Endodermal cell (in vitro differentiated cells): ENCODE data around the gene TBX15. TPM values are rescaled to one million over a fixed set of nuclear protein-coding genes. Genes with fewer than 3 reads are reported as not detected.

Experiments used
- DNase-seq: peaks from one replicate; pipeline ENCODE4 v3.0.0-alpha.2; 2017
- H3K27ac ChIP-seq: 2 replicates; pipeline ENCODE4 v1.5.1; 2013; ENCODE audit warnings: mild to moderate bottlenecking, low read depth, low read length, moderate library complexity
- H3K27me3 ChIP-seq: 2 replicates; pipeline ENCODE4 v1.6.1; 2013; ENCODE audit warnings: mild to moderate bottlenecking, low read length, moderate library complexity; ENCODE audit not compliant: insufficient read depth, control insufficient read depth, poor library complexity, severe bottlenecking
- H3K36me3 ChIP-seq: 2 replicates; pipeline ENCODE4 v1.7.0; 2013; ENCODE audit warnings: mild to moderate bottlenecking, low read length, moderate library complexity; ENCODE audit not compliant: control insufficient read depth, insufficient read depth
- H3K4me1 ChIP-seq: one replicate; pipeline ENCODE4 v1.7.0; 2013; ENCODE audit warnings: low read length; ENCODE audit not compliant: control insufficient read depth, insufficient read depth
- H3K4me3 ChIP-seq: 2 replicates; pipeline ENCODE4 v1.5.1; 2013; ENCODE audit warnings: mild to moderate bottlenecking, low read length, moderate library complexity
- H3K9ac ChIP-seq: 2 replicates; pipeline ENCODE4 v1.6.1; 2013; ENCODE audit warnings: mild to moderate bottlenecking, low read length, moderate library complexity; ENCODE audit not compliant: poor library complexity, severe bottlenecking; ENCODE audit errors: extremely low read depth
- H3K9me3 ChIP-seq: 2 replicates; pipeline ENCODE4 v1.6.1; 2013; ENCODE audit warnings: mild to moderate bottlenecking, low read length, moderate library complexity; ENCODE audit not compliant: control insufficient read depth
- H3K27ac Mint-ChIP-seq: 2 replicates; pipeline ENCODE4 v1.8.0; 2020; ENCODE audit warnings: mixed read lengths
- H3K27me3 Mint-ChIP-seq: 2 replicates; pipeline ENCODE4 v1.8.0; 2021; ENCODE audit warnings: mild to moderate bottlenecking, mixed read lengths; ENCODE audit not compliant: insufficient read depth
- H3K36me3 Mint-ChIP-seq: 2 replicates; pipeline ENCODE4 v1.8.0; 2020; ENCODE audit warnings: low read depth, mixed read lengths
- H3K4me1 Mint-ChIP-seq: 2 replicates; pipeline ENCODE4 v1.8.0; 2020; ENCODE audit warnings: mixed read lengths
- H3K4me3 Mint-ChIP-seq: 2 replicates; pipeline ENCODE4 v1.8.0; 2020; ENCODE audit warnings: mild to moderate bottlenecking, moderate library complexity, mixed read lengths
- H3K9me3 Mint-ChIP-seq: 2 replicates; pipeline ENCODE4 v1.8.0; 2020; ENCODE audit warnings: mild to moderate bottlenecking, mixed read lengths
- WGBS, 2 experiments: methylation state at CpG; one replicate each; pipeline versions ENCODE4 v1.1.5 to v1.1.7; 2013; ENCODE audit warnings: missing lambda C conversion rate in 2 of 2, mixed read lengths in 1 of 2; ENCODE audit not compliant: insufficient coverage in 1 of 2, insufficient read length in 1 of 2; 5-methylcytosine and 5-hydroxymethylcytosine counted together
- total RNA-seq, 2 donors: library from RNA; stranded (reverse); fragmentation: NEBNext Ultra II Directional in 1 of 2; extraction: Animal tissue kit (Norgen Biotek cat#: 25700) in 1 of 2; gene quantifications; 2 replicates in 1 of 2; 3 replicates in 1 of 2; pipeline ENCODE4 v1.2.1, GENCODE V29; 2021
- TF ChIP-seq, protein P1 (sequence below): fragments of 200-600 bp; sonication (generic); conservative IDR thresholded peaks from 2 replicates; pipeline ENCODE4 v1.5.0; 2021; ENCODE audit warnings: antibody characterized with exemption, mild to moderate bottlenecking

TBX15 gene
- total RNA-seq, 2 donors from 2014 or later: 0.09 TPM; not detected in 1

DNA sequence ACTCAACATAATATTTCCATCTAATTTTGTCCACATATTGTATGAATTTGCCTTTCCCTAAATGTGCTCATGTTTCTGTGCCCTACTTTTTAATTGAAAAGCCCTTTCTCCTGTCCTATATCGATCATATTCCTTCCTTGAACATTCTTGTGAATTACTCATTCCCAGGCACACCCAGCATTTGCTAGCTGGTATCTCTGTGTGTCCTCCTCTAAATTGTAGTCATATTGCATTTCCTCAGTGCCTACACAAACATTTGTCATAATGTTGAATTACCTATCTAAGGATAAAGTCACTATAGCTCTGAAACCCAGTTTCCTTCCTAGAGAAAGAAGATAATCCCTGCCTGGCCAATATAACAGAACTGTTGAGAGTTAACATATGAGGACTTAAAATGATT lies 39.6 kb upstream of the TBX15 start:
- no peaks in the 10 kb centered on the region for H3K36me3 Mint-ChIP-seq
- no peak overlapping the region for H3K9ac ChIP-seq
- H3K9me3 ChIP-seq: no peaks in the 10 kb centered on the region
- H3K4me3 ChIP-seq: no peak overlapping the region
- 82 to 88% methylated on average over 1 of the region's 1 CpG for WGBS, 2 experiments
- H3K4me1 Mint-ChIP-seq: no peaks in the 10 kb centered on the region
- TF ChIP-seq, protein P1, sequence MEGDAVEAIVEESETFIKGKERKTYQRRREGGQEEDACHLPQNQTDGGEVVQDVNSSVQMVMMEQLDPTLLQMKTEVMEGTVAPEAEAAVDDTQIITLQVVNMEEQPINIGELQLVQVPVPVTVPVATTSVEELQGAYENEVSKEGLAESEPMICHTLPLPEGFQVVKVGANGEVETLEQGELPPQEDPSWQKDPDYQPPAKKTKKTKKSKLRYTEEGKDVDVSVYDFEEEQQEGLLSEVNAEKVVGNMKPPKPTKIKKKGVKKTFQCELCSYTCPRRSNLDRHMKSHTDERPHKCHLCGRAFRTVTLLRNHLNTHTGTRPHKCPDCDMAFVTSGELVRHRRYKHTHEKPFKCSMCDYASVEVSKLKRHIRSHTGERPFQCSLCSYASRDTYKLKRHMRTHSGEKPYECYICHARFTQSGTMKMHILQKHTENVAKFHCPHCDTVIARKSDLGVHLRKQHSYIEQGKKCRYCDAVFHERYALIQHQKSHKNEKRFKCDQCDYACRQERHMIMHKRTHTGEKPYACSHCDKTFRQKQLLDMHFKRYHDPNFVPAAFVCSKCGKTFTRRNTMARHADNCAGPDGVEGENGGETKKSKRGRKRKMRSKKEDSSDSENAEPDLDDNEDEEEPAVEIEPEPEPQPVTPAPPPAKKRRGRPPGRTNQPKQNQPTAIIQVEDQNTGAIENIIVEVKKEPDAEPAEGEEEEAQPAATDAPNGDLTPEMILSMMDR: no peak
- H3K9me3 Mint-ChIP-seq: peaks cover 5% of the 10 kb centered on the region
- no peak for DNase-seq
- no peaks in the 10 kb centered on the region for H3K27me3 Mint-ChIP-seq
- no peak overlapping the region for H3K27ac ChIP-seq
- no peaks in the 10 kb centered on the region for H3K36me3 ChIP-seq
- H3K27ac Mint-ChIP-seq: no peak overlapping the region
- H3K4me1 ChIP-seq: no peaks in the 10 kb centered on the region
- H3K4me3 Mint-ChIP-seq: no peak overlapping the region
- no peaks in the 10 kb centered on the region for H3K27me3 ChIP-seq

DNA sequence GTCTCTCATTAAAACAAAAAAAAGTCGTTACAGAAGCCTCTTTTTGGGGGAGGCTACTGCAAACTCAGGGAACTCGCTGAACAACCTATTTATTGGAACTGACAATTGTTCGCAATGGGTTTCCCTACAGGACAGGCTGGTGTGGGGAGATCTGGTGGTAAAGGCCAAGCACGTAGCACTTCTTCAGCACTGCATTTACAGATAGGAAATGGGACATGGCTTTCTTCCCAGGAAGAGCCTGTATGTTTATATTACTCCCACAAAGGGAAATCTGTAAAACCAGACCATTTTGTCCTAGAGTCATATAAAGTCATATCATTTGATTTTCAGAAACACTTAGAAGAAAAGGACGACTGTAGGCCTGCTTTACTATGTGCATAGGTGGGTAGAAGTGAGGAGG lies 38.8 kb upstream of the TBX15 start:
- Histone ChIP-seq H3K4me3 (no peak overlapping the region), H3K9me3 (no peaks in the 10 kb centered on the region), H3K27ac (no peak overlapping the region), H3K36me3 (no peaks in the 10 kb centered on the region), H3K9ac (no peak overlapping the region), H3K4me1 (no peaks in the 10 kb centered on the region), H3K27me3 (no peaks in the 10 kb centered on the region)
- no peak overlapping the region for H3K27ac Mint-ChIP-seq
- DNase-seq: no peak
- H3K4me1 Mint-ChIP-seq: no peaks in the 10 kb centered on the region
- peaks cover 7% of the 10 kb centered on the region for H3K9me3 Mint-ChIP-seq
- no peak overlapping the region for H3K4me3 Mint-ChIP-seq
- WGBS, 2 experiments: 93 to 95% methylated on average over 4 to 5 of the region's 5 CpGs
- H3K27me3 Mint-ChIP-seq: no peaks in the 10 kb centered on the region
- H3K36me3 Mint-ChIP-seq: no peaks in the 10 kb centered on the region
- TF ChIP-seq, protein P1: no peak

DNA sequence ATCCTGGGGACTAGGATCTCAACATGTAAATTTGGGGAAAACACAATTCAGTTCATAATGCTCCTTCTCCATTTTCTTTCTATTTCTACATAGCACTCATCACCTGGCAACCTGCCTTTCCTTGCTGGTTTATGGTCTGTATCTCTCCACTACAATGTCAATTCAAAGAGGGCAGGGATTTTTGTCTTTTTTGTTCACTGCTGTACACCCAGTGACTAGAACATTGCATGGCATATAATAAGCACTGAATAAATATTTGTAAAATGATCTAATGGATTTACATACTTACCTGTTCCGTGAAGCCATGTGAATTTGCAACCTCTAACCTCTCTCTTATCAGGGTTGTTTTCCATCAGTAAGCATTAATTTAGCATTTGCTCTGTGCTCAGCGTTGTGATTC lies 27.4 kb upstream of the TBX15 start:
- Mint-ChIP-seq H3K9me3 (peaks cover 17% of the 10 kb centered on the region), H3K4me3 (no peak overlapping the region), H3K36me3 (peaks cover 10% of the 10 kb centered on the region), H3K4me1 (no peaks in the 10 kb centered on the region), H3K27me3 (peaks cover 25% of the 10 kb centered on the region), H3K27ac (no peak overlapping the region)
- H3K27me3 ChIP-seq: no peaks in the 10 kb centered on the region
- no peaks in the 10 kb centered on the region for H3K4me1 ChIP-seq
- no peaks in the 10 kb centered on the region for H3K36me3 ChIP-seq
- DNase-seq: no peak
- 83 to 97% methylated on average over 1 to 2 of the region's 2 CpGs for WGBS, 2 experiments
- H3K9me3 ChIP-seq: peaks cover 6% of the 10 kb centered on the region
- H3K9ac ChIP-seq: no peak overlapping the region
- no peak overlapping the region for H3K4me3 ChIP-seq
- TF ChIP-seq, protein P1: no peak
- no peak overlapping the region for H3K27ac ChIP-seq
